ENCODE measurements around the gene NUP62.

GRCh38 chr19:49879243-49879963 is 49.9 kb downstream of the NUP62 start:
- no peak for TF ChIP-seq CTCF (IDR thresholded peaks at IDR 0.05)
- TF ChIP-seq POLR2AphosphoS5 (IDR thresholded peaks at IDR 0.05; ENCODE audit: low read depth, low read length), result no peak
- no peak for TF ChIP-seq REST (IDR thresholded peaks at IDR 0.05; ENCODE audit: insufficient read depth in 1 of 2, low read depth in 2 of 2, low read length in 1 of 2)

All from Panc1 (cell line).